Activated CD8-positive, alpha-beta memory T cell treated with anti-CD3 and anti-CD28 coated beads, Interleukin-2, amount 50 U/mL, for 1 hour (primary cell): ENCODE data around the gene SYNJ1.
A peak's percentile ranks its signal among the peaks of the same experiment; 100 is the strongest.
"Not testable (repeated sequence)": the region's sequence is repeated elsewhere in the genome, so short reads cannot be mapped to it uniquely, and the experiment has no call there.

Experiments used
- DNase-seq: peaks from one replicate; pipeline ENCODE4 v3.0.0-alpha.2; 2020; ENCODE audit errors: extremely low read depth

SYNJ1 gene, protein sequence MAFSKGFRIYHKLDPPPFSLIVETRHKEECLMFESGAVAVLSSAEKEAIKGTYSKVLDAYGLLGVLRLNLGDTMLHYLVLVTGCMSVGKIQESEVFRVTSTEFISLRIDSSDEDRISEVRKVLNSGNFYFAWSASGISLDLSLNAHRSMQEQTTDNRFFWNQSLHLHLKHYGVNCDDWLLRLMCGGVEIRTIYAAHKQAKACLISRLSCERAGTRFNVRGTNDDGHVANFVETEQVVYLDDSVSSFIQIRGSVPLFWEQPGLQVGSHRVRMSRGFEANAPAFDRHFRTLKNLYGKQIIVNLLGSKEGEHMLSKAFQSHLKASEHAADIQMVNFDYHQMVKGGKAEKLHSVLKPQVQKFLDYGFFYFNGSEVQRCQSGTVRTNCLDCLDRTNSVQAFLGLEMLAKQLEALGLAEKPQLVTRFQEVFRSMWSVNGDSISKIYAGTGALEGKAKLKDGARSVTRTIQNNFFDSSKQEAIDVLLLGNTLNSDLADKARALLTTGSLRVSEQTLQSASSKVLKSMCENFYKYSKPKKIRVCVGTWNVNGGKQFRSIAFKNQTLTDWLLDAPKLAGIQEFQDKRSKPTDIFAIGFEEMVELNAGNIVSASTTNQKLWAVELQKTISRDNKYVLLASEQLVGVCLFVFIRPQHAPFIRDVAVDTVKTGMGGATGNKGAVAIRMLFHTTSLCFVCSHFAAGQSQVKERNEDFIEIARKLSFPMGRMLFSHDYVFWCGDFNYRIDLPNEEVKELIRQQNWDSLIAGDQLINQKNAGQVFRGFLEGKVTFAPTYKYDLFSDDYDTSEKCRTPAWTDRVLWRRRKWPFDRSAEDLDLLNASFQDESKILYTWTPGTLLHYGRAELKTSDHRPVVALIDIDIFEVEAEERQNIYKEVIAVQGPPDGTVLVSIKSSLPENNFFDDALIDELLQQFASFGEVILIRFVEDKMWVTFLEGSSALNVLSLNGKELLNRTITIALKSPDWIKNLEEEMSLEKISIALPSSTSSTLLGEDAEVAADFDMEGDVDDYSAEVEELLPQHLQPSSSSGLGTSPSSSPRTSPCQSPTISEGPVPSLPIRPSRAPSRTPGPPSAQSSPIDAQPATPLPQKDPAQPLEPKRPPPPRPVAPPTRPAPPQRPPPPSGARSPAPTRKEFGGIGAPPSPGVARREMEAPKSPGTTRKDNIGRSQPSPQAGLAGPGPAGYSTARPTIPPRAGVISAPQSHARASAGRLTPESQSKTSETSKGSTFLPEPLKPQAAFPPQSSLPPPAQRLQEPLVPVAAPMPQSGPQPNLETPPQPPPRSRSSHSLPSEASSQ (N-terminal part only)

DNA sequence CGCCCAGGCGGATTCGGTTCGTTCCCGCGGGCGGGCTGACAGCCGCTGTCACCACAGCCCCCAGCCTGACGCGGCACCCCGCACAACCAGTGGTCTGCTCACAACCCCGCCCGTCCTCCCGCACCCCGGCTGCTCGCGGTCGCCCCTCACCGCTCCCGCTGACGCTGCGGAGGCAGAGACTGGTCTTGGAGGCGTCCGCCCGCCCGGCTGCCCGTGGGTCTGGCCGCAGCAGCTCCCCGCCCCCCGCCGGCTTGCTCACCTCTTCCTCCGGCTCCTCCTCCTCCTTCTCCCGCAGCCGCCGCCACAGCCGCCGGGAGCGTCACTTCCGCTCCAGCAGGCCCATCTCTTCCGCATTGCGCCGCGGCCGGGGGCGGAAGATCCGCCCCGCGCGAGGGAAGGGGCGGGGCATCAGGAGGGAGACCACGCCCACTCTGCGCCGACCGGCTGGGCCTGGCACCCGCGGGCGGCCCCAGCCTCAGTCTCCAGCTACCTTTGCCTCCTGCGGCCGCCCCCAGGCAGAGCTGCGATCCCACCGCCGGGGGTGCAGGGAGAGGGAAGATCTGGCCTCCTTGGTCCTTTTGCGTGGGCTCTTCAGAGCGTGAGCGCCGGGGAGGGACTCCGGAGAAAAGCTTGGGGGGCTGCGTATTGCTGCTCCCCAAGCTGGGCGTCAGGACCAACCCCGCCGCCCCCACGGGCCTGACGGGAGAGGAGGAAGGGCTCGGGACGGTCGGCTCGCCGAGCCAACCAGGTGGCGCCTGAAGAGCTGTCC lies at the start of gene SYNJ1:
Gene SYNJ1 (minus strand): TSS at position 327 of the 769 bp plus-strand sequence. CDS start 1,118 bp downstream, outside the sequence.
- peak; percentile 71 for DNase-seq

DNA sequence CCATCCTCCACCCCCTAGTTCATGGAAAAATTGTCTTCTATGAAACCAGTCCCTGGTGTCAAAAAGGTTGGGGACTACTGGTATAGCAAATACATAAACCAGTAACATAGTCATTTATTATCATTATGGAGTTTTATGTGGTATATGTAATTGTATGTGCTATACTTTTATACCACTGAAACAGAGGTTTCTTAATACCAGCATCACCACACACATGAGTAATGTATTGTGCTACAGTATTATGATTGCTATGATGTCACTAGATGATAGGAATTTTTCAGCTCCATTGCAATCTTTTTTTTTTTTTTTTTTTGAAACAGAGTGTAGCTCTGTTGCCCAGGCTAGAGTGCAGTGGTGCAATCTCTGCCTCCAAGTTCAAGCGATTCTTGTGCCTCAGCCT lies 49.5 kb upstream of the SYNJ1 start:
- no peak for DNase-seq

DNA sequence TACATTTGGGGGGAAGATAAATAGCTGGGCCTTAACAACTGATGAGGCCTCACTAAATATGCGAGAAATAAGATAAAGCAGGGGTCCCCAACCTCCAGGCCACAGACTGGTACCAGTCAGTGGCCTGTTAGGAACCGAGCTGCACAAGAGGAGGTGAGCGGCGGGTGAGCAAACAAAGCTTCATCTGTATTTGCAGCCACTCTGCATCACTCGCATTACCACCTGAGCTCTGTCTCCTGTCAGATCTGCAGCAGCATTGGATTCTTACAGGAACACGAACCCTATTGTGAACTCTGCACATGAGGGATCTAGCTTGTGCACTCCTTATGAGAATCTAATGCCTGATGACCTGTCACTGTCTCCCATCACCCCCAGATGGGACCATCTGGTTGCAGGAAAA lies 48.9 kb upstream of the SYNJ1 start:
- DNase-seq, result no peak

DNA sequence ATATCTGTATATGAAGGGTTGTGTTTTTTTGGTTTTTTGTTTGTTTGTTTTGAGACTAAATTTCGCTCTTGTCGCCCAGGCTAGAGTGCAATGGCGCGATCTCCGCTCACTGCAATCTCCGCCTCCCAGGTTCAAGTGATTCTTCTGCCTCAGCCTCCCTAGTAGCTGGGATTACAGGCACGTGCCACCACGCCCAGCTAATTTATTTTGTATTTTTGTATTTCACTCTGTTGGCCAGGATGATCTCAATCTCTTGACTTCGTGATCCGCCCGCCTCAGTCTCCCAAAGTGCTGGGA lies 45.2 kb upstream of the SYNJ1 start:
- DNase-seq, result not testable (repeated sequence)

DNA sequence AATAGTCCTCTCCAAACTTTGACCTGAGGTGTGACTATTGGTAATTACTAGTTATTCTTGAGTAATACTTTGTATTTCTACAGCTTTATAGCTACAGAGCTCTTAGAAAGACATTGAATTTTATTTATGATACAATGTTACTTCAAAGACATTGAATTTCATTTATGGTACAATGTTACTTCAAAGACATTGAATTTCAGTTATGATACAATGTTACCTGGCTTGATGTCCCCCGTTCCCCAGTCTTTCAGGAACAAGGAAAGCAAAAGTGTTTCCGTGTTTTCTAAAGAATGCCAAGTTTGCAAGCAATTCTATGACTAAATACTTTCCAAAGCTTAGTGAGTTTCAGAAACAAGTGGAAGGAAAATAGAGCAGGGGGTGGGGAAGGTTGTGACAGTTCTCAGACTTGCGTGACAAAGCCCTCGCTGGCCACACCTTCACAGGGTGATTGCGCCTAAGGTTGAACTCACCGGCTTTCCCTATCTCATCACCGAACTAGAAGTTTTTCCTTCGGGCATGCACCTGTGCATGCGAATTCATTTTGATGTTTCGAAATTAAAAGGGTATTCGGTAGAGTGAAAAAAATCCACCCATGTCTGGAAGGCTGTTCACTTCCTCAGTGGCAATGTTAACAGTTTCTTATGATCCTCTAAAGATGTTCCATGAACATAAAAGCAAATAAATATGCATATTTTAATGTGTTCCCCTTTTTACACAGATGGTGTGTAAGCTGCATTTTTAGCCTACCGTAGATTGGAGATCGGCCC lies 44.7 kb upstream of the SYNJ1 start:
- DNase-seq, result peak; percentile 31

DNA sequence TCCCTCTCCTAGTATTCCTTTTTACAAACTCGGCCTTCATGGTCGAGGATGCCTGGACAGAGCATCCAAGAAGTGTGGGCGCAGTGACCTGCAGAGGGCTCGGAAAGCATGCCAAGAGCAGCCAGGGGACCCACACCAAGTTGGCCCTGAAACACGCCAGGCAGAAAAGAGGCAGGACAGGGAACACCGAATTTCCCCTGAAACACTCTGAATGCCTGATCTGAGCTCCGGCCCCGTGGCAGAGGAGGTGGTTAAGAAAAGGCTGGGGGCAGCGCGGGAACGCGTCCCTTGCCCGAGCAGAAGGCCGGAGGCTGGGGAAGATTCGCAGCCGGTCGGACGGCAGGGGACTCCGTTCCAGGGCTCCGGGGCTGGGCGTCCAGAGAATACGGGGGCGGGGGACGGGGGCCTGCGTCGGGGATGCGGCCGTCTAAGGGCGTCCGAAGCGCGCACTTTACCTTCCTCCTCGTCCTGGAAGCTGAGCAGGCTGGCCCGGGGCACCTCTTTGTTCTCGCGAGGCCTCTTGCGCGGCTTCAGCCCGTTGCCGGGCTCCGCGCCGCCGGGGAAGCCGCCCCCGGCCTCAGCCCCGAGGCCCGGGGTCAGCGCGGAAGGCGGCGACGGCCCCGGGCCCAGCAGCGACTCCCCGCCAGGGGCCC lies 43.2 kb upstream of the SYNJ1 start:
- no peak for DNase-seq

DNA sequence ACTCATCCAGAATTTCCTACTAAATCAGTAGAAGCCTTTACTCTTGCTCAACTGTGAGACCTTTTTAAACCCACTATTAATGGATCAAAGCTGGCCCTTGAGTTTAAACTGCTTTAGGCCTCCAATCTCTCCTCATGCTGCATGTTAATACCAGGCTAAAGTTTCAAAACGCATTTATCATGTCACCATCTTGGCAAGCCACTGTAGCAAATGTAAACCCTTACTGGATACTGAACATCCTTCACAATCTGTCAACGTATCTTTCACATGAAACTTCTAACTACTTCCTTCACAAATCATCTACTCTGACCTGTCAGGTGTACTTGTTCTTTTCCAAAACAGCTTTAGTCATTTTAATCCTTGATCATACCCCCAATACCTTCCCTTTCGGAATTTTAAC lies 40.7 kb upstream of the SYNJ1 start:
- DNase-seq, result no peak

DNA sequence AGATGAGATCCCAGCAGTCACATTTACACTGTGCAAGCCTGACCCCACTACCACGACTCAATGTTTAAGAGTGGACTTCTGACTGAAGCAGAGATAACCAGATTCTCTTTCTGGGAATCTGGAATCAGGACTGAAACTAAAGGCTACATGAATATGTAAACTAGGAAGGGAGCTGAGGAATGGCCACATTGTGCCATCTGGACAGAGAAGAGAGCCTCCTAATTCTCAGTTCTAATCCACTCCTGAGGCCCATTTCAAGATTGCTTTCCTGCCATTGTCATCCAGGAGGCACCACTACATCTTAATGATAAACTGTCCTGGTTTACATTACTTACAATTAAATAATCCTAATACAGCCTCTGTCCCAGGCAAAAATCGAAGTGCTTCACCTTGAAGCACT lies 37.2 kb upstream of the SYNJ1 start:
- DNase-seq, result no peak

DNA sequence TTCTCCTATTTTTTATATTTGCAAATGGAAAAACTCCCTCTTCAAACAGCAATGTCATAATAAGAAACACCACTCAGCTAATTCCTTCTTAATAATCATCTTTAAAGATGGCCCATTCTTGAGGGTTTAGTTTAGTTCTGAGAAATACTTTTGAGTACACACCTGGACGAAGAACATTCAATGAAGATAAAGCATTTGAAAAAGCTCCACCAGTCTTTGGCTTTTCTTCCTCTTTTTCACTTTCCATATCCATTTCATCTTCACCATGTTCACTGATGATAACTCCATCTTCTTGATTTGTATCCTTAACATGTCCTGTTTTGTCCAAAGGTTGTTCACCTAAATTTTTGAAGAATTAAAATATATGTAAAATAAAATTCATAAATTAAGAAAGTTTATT lies 36.4 kb upstream of the SYNJ1 start:
- no peak for DNase-seq

DNA sequence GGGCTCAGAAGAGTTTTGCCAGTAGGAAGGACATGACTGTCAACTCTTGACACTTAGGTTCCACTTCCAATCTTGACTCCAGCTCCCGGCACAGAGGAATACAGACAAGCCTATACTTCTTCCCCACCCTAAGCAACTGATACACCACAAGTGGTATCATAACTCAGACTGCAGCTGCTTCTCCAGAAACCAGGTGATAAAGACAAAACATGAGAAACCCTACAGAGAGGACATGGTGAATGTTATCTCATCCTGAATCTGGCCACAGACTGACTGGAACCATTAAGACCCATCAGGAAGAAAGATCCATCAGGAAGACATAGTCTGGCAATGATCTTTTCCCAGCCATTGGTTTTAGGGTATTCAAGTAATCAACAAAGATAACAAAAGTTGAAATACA lies 30.0 kb upstream of the SYNJ1 start:
- no peak for DNase-seq

DNA sequence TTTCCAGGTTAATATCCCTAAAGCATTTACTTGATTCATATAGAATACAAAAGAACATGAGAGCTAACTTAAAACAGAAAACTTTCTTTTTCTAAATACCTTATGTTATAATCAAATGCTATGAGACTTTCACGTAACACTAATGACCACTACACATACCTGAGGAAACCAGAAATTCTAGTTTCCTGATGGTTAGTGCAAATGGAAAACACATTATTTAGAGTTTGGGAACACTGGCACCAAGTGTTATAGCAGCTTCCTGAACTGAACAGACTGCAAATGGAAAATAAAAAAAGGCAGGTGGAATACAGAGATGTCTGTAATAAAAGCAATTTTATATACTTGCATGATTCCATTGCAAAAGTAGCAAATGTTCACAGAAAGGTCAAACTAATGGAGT lies 28.3 kb upstream of the SYNJ1 start:
- DNase-seq, result no peak

DNA sequence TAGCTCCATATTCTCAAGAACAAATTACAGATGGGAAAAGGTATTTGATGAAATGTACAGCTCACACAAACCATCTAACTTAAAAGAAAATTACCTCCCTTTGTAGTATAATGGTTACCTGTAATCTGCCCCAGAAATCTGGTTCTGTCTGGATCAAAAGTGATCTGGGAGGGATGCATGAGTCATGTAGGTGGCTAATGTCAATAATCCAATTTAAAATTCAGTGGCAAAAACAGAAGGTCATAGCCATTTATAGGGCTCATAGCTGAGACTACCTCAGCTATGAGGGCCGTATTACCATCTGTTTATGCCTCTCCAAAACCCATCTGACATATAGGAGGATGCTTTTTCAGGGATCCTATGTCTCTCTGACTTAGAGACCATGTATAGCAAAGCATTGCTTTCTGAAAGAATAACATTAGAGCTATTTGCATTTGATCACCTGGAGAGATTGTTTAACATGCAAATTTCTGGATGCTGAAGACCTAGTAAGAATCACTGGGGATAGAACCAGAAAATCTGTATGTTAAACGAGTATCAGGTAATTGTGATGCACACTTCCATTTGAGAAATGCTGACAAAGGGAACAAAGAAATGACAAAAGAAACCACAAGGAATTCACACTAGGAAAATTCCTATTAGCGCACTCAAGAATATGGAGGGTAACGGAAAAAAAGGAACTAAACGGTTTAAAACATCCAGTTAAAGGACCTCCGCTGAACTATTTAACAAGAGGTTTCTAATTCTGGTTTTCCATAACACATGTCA lies 26.2 kb upstream of the SYNJ1 start:
- no peak for DNase-seq

DNA sequence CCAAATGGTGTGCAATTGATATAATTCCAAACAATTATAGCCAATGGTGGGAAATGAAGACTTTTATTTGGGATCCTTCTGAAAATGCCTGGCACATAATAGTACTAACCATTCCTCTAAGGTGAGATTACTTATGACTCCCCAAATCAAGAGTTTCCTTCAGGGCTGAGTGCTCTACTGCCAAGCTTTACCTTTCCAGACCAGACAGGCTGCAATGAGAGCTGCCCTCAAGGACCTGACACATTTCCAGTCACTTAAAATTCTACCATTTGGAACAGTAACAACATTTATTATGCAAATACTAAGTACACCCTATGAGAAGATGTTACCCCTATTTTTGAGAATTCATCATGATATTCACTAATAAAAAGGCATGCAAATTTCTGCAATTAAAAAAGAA lies 22.6 kb upstream of the SYNJ1 start:
- no peak for DNase-seq

DNA sequence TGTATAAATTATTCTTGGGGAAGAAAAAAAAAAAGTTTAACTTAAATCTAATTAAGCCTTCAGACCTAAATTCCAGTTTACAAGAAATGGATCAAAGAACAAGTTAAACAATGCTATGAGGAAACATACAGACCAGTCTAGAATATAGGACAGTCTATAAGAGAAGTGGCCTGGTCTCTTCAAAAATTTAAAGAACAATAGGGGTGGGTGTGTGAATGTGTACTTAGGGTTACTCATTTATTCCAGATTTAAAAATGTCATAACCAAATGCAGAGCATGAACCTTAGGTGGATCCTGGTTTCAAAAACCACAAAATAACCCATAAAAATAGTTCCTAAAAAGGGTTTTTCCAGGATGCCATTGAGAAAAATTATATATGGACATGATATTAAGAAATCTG lies 21.8 kb upstream of the SYNJ1 start:
- DNase-seq, result no peak

DNA sequence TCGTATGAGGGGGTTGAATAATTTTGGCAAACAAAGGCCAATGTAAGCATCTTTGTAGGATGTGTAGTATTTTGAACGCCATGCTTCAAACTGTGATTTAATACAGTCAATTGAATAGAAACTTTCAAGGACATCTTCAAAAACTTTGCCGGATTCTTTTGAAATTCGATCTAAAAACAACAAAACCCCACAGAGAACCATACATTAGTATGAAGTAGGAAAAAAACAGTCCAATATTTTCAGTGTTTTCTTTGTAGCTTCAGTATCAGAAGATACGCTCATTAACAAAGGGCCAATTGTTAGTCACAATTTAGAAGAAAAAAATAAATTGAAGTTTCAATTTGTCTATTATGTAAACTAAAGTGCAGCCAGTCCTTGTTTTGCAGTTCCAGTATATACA lies 20.7 kb upstream of the SYNJ1 start:
- no peak for DNase-seq

DNA sequence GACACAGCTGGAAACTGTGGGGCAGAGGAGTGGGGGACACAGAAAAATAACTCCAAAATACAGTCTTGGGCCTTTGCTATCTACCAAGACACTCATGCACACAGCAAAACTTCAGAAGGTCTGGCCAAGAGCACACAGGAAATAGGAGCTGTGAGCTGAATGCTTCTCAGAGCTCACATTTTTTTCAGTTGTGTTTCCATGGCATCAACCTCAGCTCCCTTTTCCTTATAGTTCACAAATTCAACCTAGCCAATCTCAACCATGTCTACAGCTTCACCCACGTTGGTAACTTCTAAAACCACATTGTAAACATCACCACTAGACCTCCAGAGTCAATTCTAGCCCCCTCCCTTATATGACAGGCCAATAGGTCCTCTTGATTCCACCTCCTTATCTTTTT lies 19.6 kb upstream of the SYNJ1 start:
- DNase-seq, result no peak

DNA sequence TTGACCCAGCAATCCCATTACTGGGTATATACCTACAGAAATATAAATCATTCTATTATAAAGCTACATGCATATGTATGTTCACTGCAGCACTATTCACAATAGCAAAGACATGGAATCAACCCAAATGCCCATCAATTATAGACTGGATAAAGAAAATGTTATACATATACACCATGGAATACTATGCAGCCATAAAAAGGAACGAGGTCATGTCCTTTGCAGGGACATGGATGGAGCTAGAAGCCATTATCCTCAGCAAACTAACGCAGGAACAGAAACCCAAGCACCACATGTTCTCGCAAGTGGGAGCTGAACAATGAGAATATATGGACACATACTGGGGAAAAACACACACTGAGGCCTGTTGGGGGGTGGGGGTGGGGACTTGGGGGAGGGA lies 18.9 kb upstream of the SYNJ1 start:
- DNase-seq, result not testable (repeated sequence)

DNA sequence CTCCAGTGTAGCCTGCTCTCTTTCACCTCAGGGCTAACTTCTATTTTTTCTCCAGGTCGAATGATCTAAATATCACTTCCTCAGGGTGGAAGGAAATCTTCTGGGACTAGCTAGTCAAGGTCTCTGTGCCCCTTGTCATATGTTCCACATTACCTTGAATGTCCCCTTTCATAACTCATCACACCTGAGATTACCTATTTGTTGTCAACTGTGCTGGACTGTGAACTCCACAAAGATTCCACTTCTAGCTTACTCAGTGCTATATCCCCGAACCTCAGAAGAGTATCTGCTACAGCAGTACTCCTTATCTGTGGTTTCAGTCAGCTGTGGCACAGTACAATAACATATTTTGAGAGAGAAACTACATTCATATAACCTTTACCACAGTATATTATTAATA lies 14.6 kb upstream of the SYNJ1 start:
- DNase-seq, result no peak

DNA sequence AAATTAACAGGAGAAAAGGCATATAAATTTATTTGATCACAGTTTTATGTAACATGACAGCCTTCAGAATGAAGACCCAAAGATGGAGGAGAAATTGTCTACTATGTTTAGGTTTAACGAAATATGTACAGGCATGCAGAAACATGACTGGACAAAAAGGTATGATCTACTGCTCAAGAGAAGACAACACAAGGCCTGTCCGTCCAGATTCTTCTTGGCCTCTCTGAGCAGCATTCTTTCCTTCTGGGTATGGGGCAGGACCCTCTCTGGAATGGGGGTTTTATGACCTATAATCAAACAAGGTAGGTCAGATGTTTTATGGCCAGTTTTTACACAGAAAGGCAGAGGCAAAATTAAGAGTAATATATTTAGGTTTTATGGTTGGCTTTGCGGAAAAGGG lies 13.5 kb upstream of the SYNJ1 start:
- no peak for DNase-seq

DNA sequence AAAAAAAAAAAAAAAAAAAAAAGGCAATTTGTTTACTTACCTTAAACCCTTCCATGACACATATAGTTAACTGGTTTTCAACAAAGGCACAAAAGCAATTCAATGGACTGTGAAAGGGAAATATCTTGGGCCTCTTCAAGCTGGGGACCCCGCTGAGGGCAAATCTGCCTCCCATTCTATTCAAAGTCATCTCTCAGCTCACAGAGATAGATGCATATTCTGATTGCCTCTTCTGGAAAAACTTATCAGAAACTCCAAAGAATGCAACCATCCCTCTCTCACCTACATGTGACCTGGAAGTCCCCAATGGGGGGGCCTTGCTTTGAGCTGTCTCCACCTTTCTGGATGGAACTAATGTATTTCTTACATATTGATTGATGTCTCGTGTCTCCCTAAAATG lies 12.1 kb upstream of the SYNJ1 start:
- no peak for DNase-seq
